Central memory CD8-positive, alpha-beta T cell (primary cell): ENCODE results near the gene RPS19.
"Not testable (repeated sequence)": the region's sequence is repeated elsewhere in the genome, so short reads cannot be mapped to it uniquely, and the experiment has no call there.

Experiments used
- ATAC-seq: fragments of 150-1000 bp; cut with Tn5 transposase; replicated peaks from 2 replicates; pipeline ENCODE4 v1.10.0; 2022; ENCODE audit warnings: mild to moderate bottlenecking, moderate FRiP score, moderate number of reproducible peaks; ENCODE audit not compliant: poor library complexity, severe bottlenecking; ENCODE audit errors: extremely low read depth
- DNase-seq, 2 donors: peaks; one replicate each; pipeline ENCODE4 v3.0.0; 2021; ENCODE audit warnings: low spot score in 2 of 2
- H3K27ac Mint-ChIP-seq: one replicate; pipeline ENCODE4 v1.8.0; 2022; ENCODE audit warnings: low read depth, mild to moderate bottlenecking, moderate library complexity, mixed read lengths
- H3K27me3 Mint-ChIP-seq: one replicate; pipeline ENCODE4 v1.8.0; 2022; ENCODE audit warnings: mixed read lengths
- H3K36me3 Mint-ChIP-seq: one replicate; pipeline ENCODE4 v1.8.0; 2022; ENCODE audit warnings: mild to moderate bottlenecking, moderate library complexity, mixed read lengths; ENCODE audit not compliant: insufficient read depth
- H3K4me1 Mint-ChIP-seq: one replicate; pipeline ENCODE4 v1.8.0; 2022; ENCODE audit warnings: mixed read lengths
- H3K4me3 Mint-ChIP-seq: one replicate; pipeline ENCODE4 v1.8.0; 2022; ENCODE audit warnings: mild to moderate bottlenecking, moderate library complexity, mixed read lengths
- H3K9me3 Mint-ChIP-seq: one replicate; pipeline ENCODE4 v1.8.0; 2022; ENCODE audit warnings: mixed read lengths

The RPS19 gene

DNA sequence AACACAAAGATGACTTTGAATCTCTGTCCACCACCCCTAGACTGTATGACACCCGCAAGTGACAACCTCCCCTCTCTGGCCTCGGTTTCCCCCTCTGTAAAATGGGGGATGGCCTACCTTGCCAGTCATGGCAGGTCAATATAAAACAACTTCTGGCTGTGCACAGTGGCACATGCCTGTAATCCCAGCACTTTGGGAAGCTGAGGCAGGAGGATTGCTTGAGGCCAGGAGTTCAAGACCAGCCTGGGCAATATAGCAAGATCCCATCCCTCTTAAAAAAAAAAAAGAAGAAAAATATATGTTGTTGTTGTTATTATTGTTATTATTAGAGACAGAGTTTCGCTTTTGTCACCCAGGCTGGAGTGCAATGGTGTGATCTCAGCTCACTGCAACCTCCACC is 15.9 kb downstream of the RPS19 start:
- Mint-ChIP-seq H3K36me3 (peaks cover 19% of the 10 kb centered on the region), H3K4me1 (peaks cover 56% of the 10 kb centered on the region), H3K4me3 (peak overlapping the region; percentile 24), H3K27ac (peak overlapping the region; percentile 95)
- DNase-seq, H3K27me3 Mint-ChIP-seq, ATAC-seq, H3K9me3 Mint-ChIP-seq: not testable (repeated sequence)

DNA sequence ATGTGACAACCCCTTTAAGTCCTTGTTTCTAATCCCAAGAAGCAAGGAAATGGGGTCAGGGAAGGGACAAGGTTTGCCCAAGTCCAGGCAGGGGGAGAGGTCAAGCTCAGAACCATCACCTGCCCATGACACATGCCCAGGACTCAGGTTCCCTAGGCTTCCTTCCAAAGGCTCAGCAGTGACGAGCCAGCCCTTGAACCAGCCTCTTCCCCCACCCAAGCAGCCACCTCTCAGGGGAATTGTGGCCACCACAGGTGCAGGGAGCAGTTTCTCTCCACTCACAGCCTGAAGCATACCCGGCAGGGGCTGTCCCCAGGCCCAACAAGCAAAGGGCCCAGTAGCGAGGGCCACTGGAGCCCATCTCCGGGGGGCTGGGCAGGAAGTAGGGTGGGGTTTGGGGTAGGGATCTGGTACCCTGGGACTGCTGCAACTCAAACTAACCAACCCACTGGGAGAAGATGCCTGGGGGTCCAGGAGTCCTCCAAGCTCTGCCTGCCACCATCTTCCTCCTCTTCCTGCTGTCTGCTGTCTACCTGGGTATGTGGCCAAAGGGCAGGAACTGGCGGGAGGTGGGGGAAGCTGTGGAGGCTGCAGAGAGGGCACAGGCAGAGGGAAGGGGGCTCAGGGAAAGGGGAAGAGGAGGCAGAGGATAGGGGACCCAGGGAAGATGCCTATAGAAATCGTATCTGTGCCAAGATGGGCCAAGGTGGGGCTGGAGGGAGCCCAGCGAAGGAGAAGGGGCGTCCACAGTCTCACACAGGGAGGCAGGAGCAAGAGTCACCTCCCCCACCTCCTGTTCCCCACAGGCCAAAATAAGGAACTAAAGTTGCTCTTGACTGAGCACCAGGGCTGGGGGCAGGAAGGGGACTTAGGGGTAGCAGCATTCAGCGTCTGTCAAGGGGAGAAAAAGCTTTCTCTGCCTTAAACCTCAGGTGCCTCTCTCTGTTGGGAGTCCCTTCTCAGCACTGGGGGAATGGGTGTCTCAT is 17.1 kb downstream of the RPS19 start, which contains the start of gene CD79A:
Gene CD79A, plus strand, starts transcription at position 433 of the 986 bp plus-strand sequence. Its CDS starts 26 bp downstream, at position 459.
- DNase-seq, result no peak
- no peaks in the 10 kb centered on the region for H3K9me3 Mint-ChIP-seq
- H3K4me3 Mint-ChIP-seq, result peak within 1 kb of the TSS; percentile 48
- H3K27me3 Mint-ChIP-seq, result no peaks in the 10 kb centered on the region
- H3K27ac Mint-ChIP-seq, result peak within 1 kb of the TSS; percentile 95
- H3K36me3 Mint-ChIP-seq, result peaks cover 12% of the 10 kb centered on the region
- peaks cover 51% of the 10 kb centered on the region for H3K4me1 Mint-ChIP-seq
- no peak for ATAC-seq

DNA sequence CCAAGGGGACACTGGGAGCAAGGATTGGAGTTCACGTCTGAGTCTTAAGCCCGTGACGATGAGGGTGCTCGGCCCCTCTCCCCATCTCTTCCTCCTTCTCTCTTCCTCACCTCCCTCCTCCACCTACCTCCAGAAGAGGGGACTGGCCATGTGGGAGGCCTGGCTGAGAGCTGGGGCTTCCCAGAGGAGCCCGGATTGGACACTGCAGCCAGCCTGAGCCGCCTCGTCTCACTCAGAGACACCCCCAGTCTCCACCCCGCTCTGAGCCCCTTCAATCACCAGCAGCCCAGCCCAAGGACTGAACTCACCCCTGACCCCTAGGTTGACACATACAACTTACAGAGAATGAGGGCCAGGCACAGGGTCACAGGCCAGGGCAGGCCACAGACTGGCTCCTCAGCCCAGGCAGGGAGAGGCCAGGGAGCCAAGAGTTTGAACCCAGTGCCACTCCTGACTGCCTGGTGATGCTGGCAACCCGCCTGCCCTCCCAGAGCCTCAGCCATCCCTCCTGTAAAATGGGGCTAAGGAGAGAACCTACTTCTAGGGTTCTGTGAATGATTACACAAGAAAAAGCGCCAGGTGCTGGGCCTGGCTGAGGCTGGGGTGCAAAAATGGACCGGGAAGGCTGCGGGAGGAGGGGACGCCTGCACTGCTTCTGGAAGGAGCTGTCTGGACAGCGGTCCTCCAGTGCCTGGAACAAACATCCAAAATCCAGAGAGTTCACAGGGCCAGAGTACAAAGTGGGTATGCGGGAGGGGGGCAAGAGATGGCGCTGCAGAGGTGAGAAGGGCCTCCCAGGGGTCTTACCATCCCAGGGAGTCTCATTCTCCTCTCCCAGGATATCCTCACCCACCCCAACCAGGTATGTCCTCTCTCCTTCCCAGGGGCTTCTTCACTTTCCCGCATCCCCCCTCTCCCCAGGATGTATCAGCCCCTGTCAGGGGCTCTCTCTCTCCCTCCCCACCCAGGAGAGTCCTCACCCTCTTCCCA is 18.2 kb downstream of the RPS19 start:
- Mint-ChIP-seq H3K4me1 (peaks cover 47% of the 10 kb centered on the region), H3K27ac (peak overlapping the region; percentile 95), H3K4me3 (peak overlapping the region; percentile 16), H3K36me3 (peaks cover 16% of the 10 kb centered on the region), H3K27me3 (no peaks in the 10 kb centered on the region), H3K9me3 (no peaks in the 10 kb centered on the region)
- DNase-seq (no peak), ATAC-seq (no peak)

DNA sequence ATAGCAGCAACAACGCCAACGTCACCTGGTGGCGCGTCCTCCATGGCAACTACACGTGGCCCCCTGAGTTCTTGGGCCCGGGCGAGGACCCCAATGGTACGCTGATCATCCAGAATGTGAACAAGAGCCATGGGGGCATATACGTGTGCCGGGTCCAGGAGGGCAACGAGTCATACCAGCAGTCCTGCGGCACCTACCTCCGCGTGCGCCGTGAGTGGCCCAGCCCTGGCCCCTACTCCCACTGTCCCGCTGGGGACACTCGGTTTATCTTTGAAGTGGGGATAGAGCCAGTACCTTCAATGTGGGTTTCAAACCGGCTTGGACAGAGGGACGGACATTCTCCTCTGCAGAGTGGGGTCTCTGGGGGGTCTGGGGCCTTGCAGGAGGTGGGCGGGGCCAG is 19.0 kb downstream of the RPS19 start:
- no peak for ATAC-seq
- H3K9me3 Mint-ChIP-seq, result no peaks in the 10 kb centered on the region
- H3K4me1 Mint-ChIP-seq, result peaks cover 49% of the 10 kb centered on the region
- H3K4me3 Mint-ChIP-seq, result peak overlapping the region; percentile 16
- peaks cover 21% of the 10 kb centered on the region for H3K36me3 Mint-ChIP-seq
- peak overlapping the region; percentile 95 for H3K27ac Mint-ChIP-seq
- no peak for DNase-seq
- no peaks in the 10 kb centered on the region for H3K27me3 Mint-ChIP-seq

DNA sequence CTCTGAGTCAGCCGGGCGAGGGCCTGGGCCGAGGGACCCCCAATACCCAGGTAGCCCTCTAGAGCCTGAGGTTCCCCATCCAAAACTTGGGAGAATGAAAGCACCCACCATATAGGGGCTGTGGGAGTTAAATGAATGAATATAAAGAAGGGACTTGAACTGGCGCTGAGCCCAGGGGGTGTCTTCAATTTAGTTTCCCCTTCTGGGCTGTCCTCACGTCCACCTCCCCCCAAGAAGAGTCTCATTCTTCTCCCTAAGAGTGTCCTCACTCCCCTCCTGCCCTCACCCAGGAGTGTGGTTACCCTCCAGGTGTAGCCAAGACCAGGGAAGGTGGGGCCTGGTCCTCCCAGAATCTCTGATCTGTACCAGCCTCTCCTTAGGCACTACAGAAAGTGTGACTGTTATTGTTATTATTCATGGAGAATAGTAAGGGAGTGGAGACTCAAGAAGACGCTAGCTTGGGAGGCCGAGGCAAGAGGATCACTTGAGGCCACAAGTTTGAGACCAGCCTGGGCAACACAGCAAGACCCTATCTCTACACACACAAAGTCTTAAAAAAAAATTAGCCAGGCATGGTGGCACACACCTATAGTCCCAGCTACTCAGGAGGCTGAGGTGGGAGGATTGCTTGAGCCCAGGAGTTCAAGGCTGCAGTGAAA is 19.7 kb downstream of the RPS19 start:
- Mint-ChIP-seq H3K4me1 (peaks cover 52% of the 10 kb centered on the region), H3K27me3 (no peaks in the 10 kb centered on the region), H3K27ac (peak overlapping the region; percentile 95), H3K9me3 (no peaks in the 10 kb centered on the region), H3K36me3 (peaks cover 26% of the 10 kb centered on the region), H3K4me3 (peak overlapping the region; percentile 9)
- ATAC-seq (no peak), DNase-seq (no peak)

DNA sequence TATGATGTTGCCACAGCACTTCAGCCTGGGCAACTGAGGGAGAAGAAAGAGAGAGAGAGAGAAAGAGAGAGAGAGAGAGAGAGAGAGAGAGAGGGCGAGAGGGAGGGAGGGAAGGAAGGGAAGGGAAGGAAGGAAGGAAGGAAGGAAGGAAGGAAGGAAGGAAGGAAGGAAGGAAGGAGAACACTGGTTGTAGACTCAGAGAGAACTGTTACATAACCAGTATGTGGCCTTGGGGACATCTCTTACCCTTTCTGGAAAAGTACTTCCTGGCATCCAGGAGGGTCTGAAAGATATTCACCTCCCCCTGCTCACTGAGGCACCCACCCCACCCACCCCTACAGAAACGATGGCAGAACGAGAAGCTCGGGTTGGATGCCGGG is 20.3 kb downstream of the RPS19 start:
- peak overlapping the region; percentile 95 for H3K27ac Mint-ChIP-seq
- peak overlapping the region; percentile 9 for H3K4me3 Mint-ChIP-seq
- ATAC-seq, result no peak
- H3K27me3 Mint-ChIP-seq, result no peaks in the 10 kb centered on the region
- H3K36me3 Mint-ChIP-seq, result peaks cover 30% of the 10 kb centered on the region
- no peaks in the 10 kb centered on the region for H3K9me3 Mint-ChIP-seq
- DNase-seq, result no peak
- H3K4me1 Mint-ChIP-seq, result peaks cover 57% of the 10 kb centered on the region

GRCh38 chr19:41882568-41883462 is 22.8 kb downstream of the RPS19 start, which contains the start of gene ARHGEF1:
ARHGEF1 (plus strand) TSS chr19:41883184; CDS start chr19:41888083, 4,899 bp downstream.
- Mint-ChIP-seq H3K36me3 (peaks cover 42% of the 10 kb centered on the region), H3K4me3 (peak within 1 kb of the TSS; percentile 93), H3K27ac (peak within 1 kb of the TSS; percentile 96), H3K27me3 (no peaks in the 10 kb centered on the region), H3K9me3 (no peaks in the 10 kb centered on the region), H3K4me1 (peaks cover 56% of the 10 kb centered on the region)
- ATAC-seq (no peak), DNase-seq (no peak)

- DNase-seq, result no peak
- no peak for ATAC-seq
- H3K27ac Mint-ChIP-seq, result peak overlapping the region; percentile 89
- no peaks in the 10 kb centered on the region for H3K27me3 Mint-ChIP-seq
- H3K36me3 Mint-ChIP-seq, result peaks cover 48% of the 10 kb centered on the region
- no peaks in the 10 kb centered on the region for H3K9me3 Mint-ChIP-seq
- peaks cover 62% of the 10 kb centered on the region for H3K4me1 Mint-ChIP-seq
- peak overlapping the region; percentile 93 for H3K4me3 Mint-ChIP-seq
Observed at GRCh38 chr19:41883463-41883820, 23.4 kb downstream of the RPS19 start.

GRCh38 chr19:41883821-41884733 is 24.0 kb downstream of the RPS19 start:
- H3K4me3 Mint-ChIP-seq, result peak overlapping the region; percentile 93
- H3K9me3 Mint-ChIP-seq, result no peaks in the 10 kb centered on the region
- H3K36me3 Mint-ChIP-seq, result peaks cover 53% of the 10 kb centered on the region
- peak; percentile 76 to 80 for DNase-seq
- ATAC-seq, result peak; percentile 42
- no peaks in the 10 kb centered on the region for H3K27me3 Mint-ChIP-seq
- H3K4me1 Mint-ChIP-seq, result peaks cover 68% of the 10 kb centered on the region
- H3K27ac Mint-ChIP-seq, result peak overlapping the region; percentile 89

GRCh38 chr19:41886761-41887710 is 27.0 kb downstream of the RPS19 start:
- peaks cover 67% of the 10 kb centered on the region for H3K4me1 Mint-ChIP-seq
- H3K9me3 Mint-ChIP-seq, result no peaks in the 10 kb centered on the region
- peak; percentile 70 for ATAC-seq
- peak; percentile 58 to 82 for DNase-seq
- peaks cover 69% of the 10 kb centered on the region for H3K36me3 Mint-ChIP-seq
- H3K4me3 Mint-ChIP-seq, result peak overlapping the region; percentile 93
- H3K27me3 Mint-ChIP-seq, result no peaks in the 10 kb centered on the region
- H3K27ac Mint-ChIP-seq, result peak overlapping the region; percentile 89
